Activated T-helper 9 cell treated with anti-CD3 and anti-CD28 coated beads, Interleukin-2, amount 50 U/mL, for 16 hours (primary cell): ENCODE measurements around the gene PPFIA4.
"Not testable (repeated sequence)": the region's sequence is repeated elsewhere in the genome, so short reads cannot be mapped to it uniquely, and the experiment has no call there.

Experiments
- DNase-seq: peaks from one replicate; pipeline ENCODE4 v3.0.0-alpha.2; 2020; ENCODE audit warnings: low read depth

The PPFIA4 gene

GRCh38 chr1:203026031-203026665 lies at the start of gene PPFIA4:
Gene PPFIA4, plus strand, starts transcription at chr1:203026491. Its CDS starts 12,518 bp downstream, at chr1:203039009.
- peak; percentile 81 for DNase-seq

GRCh38 chr1:202976633-202977032 lies 49.7 kb upstream of the PPFIA4 start:
- no peak for DNase-seq

GRCh38 chr1:202979459-202979858 lies 46.8 kb upstream of the PPFIA4 start:
- no peak for DNase-seq

DNA sequence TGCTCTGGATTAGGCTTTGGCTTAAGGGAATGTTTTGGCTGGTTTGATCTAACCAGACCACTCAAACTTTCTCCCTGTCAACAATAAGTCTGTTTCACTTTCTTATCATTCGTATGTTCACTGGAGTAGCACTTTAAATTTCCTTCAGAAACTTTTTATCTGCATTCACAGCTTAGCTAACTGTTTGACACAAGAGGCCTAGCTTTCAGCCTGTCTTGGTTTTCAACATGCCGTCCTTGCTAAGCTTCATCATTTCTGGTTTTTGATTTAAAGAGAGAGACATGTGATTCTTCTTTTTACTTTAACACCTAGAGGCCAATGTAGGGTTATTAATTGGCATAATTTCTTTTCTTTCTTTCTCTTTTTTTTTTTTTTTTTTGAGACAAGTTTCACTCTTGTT lies 44.4 kb upstream of the PPFIA4 start:
- DNase-seq = no peak

DNA sequence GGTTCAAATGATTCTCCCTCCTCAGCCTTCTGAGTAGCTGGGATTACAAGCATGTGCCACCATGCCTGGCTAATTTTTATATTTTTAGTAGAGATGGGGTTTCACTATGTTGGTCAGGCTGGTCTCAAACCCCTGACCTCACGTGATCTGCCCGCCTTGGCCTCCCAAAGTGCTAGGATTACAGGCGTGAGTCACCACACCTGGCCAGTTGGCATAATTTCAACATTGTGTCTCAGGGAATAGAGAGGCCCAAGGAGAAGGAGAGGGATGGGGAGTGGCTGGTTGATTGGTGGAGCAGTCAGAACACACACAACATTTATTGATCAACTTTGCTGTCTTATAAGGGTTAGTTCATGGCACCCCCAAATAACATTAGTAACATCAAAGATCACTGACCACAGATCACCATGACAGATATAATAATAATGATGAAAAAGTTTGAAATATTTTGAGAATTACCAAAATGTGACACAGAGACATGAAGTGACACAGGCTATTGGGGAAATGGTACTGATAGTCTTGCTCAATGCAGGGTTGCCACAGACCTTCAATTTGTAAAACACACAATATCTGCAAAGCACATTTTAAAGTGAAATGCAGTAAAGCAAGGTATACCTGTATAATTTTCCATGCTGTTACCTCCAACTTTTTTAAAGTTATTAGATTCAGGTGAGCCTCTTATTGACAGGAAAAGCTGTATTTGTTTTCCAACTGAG lies 43.4 kb upstream of the PPFIA4 start:
- DNase-seq = no peak

DNA sequence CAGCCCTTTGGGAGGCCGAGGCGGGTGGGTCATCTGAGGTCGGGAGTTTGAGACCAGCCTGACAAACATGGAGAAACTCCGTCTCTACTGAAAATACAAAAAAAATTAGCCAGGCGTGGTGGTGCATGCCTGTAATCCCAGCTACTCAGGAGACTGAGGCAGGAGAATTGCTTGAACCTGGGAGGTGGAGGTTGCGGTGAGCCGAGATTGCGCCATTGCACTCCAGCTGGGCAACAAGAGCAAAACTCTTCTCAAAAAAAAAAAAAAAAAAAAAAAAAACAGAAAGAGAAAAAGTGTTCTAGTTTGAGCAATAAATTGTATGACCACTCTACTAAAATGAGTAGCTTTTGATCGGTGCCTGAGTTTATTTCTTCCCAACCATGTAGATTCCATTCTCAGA lies 40.2 kb upstream of the PPFIA4 start:
- not testable (repeated sequence) for DNase-seq

GRCh38 chr1:202987255-202987654 lies 39.0 kb upstream of the PPFIA4 start:
- no peak for DNase-seq

DNA sequence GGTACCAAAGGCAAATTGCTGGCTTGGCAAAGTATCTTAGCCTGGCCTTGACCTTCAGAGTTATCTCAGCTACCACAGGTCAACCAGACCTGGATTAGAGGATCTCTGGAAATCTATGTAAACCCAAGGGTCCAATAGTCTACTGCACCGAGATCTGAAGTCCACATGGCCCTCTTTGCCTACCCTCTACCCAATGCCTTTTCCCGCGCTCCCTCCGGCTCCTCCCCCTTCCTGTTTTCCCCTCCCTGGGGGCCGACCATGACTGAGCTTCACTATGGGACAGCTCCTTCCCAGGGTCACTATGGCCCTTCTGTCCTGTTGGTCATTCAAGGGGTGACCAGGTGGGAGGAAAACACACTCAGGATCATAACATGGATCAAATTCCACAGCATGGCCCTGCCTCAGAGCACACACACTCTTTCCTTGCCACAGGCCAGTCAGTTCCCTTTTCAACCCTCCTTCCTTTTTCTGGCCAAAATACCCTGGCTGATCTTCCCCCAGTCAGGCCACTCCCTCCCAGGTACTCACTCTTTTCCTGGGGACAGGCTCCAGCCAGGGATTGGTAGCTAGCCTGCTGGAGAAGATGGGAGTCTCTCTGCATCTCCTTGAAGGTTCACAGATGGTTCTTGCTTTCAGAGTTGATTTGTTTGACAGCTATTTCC lies 38.2 kb upstream of the PPFIA4 start:
- DNase-seq = no peak

DNA sequence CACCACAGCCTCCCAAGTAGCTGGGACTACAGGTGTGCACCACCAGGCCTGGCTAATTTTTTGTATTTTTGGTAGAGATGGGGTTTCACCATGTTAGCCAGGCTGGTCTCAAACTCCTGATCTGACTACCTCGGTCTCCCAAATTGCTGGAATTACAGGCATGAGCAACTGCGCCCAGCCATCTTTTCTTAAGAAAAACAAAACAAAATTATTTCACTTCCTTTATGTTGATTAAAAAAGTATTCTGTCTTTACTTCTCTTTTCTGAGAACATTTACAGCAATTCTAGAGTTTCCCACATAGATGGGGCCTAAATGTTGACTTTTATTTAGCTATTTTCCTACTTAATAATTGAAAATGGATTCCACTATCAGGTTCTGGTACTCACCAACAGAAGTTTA lies 36.4 kb upstream of the PPFIA4 start:
- no peak for DNase-seq

DNA sequence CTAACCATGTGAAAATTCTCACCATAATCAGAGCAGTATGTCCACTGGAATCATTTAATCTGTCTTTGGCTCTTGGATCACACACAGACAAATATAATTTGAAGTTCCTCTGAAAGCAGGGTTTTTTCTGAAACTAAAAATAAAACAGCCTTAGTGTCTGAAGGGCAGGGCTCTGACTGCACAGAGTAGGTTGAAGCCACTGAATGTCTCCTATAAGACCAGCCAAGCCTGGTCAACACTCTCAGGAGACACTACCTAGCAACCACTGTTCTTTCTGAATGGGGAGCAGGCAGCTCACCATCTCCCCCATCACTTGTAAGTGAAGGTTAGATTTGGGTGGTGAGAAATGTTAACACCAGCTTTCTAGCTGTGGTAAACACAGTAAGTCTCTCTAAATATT lies 35.2 kb upstream of the PPFIA4 start:
- DNase-seq = no peak

DNA sequence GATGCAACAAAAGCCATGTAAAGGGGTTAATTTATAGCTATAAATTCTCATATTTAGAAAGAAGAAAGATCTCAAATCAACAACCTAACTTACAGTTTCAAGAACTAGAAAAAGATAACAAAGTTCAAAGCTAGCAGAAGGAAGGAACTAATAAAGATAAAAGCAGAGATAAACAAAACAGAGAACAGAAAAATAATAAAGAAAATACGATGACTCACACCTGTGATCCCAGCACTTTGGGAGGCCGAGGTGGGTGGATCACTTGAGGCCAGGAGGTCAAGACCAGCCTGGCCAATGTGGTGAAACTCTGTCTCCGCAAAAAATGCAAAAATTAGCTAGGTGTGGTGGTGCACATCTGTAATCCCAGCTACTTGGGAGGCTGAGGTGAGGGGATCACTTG lies 31.5 kb upstream of the PPFIA4 start:
- DNase-seq = no peak

DNA sequence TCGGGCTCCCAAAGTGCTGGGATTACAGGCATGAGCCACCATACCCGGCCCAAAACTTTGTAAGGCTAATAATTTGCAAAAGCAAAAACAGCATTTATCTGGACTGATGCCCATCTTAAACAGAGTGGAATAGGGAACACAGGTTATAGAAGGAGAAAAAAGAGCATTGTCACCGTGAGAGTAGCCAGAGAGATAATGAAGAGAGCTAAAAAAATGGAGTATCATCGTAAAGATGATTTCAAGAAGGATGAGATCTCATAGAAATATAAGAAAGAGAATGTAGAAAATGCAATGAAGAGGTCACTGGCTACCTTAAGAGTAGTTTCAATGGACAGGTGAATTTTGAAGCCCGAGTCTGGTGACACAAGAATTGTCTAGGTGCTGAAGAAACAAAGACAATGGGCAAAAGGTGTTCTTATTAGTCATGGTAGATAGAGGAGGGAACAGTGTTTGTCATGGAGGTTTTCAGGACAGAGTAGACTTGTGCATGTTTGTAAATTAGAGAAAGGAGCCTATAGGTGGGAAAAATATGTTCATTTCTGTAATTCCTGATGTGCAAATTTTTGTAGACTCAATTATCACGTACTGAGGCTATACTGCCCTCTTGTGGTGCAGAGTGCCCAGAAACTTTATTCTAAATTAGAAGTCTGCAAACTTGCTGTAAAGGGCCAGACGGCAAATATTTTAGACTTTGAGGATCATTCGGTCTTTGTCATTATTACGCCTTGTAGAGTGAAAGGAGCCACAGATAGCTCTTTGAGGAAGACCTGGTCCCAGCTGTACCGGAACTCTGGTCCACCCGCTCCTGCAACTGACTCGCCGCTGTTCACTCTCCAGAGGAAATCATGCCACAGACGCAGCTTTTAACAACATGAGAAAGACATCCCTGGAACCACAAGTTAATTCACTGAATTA lies 27.2 kb upstream of the PPFIA4 start:
- DNase-seq = peak; percentile 23

- no peak for DNase-seq
These were observed 25.9 kb upstream of the PPFIA4 start for GRCh38 chr1:203000217-203000944.

DNA sequence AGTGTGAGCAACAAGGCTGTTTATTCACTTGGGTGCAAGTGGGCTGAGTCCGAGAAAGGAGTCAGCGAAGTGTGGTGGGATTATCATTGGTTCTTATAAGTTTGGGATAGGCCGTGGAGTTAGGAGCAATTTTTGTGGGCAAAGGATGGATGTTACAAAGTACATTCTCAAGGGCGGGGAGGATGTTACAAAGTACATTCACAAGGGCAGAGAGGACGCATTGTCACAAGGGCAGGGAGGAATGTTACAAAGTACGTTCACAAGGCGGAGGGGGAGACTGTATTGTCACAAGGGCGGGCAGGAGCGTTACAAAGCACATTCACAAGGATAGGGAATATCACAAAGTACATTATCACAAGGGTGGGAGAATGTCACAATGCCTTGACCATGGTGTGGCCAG lies 24.3 kb upstream of the PPFIA4 start:
- no peak for DNase-seq

GRCh38 chr1:203002951-203003350 lies 23.3 kb upstream of the PPFIA4 start:
- no peak for DNase-seq

DNA sequence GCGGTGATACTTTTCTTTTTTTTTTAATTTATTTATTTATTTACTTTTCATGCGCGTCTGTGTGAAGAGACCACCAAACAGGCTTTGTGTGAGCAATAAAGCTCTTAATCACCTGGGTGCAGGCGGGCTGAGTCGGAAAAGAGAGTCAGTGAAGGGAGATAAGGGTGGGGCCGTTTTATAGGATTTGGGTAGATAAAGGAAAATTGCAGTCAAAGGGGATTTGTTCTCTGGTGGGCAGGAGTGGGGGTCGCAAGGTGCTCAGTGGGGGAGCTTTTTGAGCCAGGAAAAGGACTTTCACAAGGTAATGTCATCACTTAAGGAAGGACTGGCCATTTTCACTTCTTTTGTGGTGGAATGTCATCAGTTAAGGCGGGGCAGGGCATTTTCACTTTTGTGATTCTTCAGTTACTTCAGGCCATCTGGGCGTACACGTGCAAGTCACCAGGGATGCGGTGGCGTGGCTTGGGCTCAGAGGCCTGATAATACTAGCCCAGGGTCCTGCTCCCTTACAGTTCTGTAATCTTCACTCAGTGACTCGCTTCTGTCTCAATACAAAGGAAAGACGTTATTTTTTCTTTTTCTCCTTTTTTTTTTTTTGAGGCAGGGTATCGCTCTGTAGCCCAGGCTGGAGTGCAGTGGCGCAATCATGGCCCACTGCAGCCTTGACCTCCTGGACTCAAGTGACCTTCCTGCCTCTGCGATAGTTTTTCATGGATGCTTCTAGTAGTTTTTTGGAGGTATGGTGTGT lies 20.7 kb upstream of the PPFIA4 start:
- not testable (repeated sequence) for DNase-seq

DNA sequence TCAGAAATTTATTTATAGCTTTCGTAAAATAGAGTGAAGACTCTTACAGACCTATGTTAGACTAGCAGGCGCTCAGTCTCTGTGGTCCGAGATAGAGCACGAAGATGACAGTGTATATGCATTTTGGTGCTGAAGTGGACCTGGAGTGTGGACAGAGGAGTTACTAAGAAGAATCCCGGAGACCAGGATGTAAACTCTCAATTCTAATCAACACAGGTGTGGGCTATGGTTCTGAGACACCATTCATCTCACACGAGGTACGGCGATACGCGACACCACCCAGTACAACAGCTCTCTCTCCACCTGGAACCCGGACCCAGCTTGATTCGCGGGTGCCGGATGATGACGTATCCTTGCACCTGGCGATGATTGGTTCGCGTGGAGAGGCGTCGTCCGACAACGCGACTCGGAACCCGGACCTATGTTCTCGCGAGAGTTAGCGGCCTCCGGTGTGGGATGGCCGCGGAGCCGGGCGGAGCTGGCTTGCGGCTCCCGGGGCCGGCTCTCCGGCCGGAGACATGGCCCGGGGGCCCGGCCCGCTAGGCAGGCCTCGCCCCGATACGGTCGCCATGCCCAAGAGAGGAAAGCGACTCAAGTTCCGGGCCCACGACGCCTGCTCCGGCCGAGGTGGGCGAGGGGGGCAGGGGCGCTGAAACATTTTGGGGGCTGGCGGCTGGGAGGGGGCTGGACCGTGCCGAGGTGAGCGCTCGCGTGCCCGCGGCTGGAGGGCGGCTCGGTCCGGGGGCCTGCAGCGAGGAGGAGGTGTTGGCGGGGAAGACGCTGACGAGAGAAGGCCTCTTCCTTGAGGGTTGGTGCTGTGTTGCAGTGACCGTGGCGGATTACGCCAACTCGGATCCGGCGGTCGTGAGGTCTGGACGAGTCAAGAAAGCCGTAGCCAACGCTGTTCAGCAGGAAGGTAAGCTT lies 19.1 kb upstream of the PPFIA4 start, which contains the start of gene TMEM183A:
TMEM183A (plus strand) TSS at position 427 of the 924 bp plus-strand sequence; CDS start at position 519, 92 bp downstream.
- peak; percentile 89 for DNase-seq

- no peak for DNase-seq
These were observed 17.1 kb upstream of the PPFIA4 start for GRCh38 chr1:203009185-203009584.

DNA sequence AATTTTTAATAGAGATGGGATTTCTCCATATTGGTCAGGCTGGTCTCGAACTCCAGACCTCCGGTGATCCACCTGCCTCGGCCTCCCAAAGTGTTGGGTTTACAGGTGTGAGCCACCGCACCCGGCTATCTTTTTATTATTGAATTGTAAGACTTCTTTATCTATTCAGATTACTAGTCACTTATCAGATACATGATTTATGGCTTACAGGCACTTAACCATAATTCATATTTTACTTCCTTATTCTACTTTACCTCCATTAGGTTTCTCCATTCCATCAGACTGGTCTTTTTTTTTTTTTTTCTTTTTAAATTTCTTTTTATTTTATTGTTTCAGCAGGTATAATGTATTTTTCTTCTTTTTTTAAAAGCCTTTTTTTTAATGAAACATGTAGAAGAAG lies 14.7 kb upstream of the PPFIA4 start:
- no peak for DNase-seq

GRCh38 chr1:203017061-203017460 lies 9.2 kb upstream of the PPFIA4 start:
- no peak for DNase-seq
